Epithelial cell of esophagus (primary cell): Measurements from ENCODE around the gene ST6GALNAC2.
A peak's percentile ranks its signal among the peaks of the same experiment; 100 is the strongest.
"Not testable (repeated sequence)": the region's sequence is repeated elsewhere in the genome, so short reads cannot be mapped to it uniquely, and the experiment has no call there.

Experiments used
- DNase-seq: peaks from one replicate; pipeline ENCODE4 v3.0.0; 2010; ENCODE audit warnings: low read depth
- H3K4me3 ChIP-seq: 2 replicates; pipeline ENCODE4 v1.5.1; 2011; ENCODE audit warnings: mild to moderate bottlenecking, low read length, control low read depth
- TF ChIP-seq, protein P1 (sequence below): IDR thresholded peaks from 2 replicates; pipeline ENCODE4 v1.5.1; 2011; ENCODE audit warnings: low read depth, mild to moderate bottlenecking, low read length, control low read depth, inconsistent platforms; ENCODE audit not compliant: insufficient read depth; ENCODE audit errors: missing control alignments

ST6GALNAC2 gene

GRCh38 chr17:76529224-76530094 is 56.2 kb downstream of the ST6GALNAC2 start:
- DNase-seq: peak; percentile 79
- TF ChIP-seq, protein P1, sequence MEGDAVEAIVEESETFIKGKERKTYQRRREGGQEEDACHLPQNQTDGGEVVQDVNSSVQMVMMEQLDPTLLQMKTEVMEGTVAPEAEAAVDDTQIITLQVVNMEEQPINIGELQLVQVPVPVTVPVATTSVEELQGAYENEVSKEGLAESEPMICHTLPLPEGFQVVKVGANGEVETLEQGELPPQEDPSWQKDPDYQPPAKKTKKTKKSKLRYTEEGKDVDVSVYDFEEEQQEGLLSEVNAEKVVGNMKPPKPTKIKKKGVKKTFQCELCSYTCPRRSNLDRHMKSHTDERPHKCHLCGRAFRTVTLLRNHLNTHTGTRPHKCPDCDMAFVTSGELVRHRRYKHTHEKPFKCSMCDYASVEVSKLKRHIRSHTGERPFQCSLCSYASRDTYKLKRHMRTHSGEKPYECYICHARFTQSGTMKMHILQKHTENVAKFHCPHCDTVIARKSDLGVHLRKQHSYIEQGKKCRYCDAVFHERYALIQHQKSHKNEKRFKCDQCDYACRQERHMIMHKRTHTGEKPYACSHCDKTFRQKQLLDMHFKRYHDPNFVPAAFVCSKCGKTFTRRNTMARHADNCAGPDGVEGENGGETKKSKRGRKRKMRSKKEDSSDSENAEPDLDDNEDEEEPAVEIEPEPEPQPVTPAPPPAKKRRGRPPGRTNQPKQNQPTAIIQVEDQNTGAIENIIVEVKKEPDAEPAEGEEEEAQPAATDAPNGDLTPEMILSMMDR: no peak
- H3K4me3 ChIP-seq: no peak overlapping the region

DNA sequence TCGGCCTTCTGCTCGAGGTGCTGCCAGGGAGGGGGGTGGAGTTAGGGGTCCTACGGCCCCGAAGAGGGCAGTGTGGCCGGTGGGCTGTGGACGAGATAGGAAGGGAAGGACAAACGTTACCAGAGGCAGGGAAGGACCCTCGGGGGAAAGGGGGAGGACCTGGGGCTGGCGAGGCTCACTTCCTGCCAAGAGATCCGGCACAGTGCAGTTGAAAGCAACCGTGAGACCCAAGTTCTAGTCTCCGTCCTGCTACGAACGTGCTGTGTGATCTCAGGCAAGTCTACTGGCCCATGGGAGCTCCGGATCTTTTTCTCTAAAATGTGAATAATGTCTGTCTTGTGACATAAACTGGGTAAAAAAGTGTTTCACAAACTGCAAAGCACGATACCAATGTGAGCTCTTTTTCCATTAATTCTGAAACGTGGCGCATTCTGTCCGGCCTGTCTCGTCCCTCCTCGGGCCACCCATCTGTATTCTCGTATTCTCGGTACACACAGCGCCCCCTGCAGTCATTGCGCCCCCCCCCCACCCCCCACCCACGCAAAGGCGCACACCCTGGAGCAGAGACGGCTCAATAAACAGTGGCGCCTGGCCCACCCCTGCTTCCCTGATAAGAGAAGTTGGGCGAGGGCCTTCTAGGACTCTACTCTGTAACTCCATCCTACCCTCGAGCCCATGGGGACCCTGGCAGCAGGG is 57.0 kb downstream of the ST6GALNAC2 start:
- no peak overlapping the region for H3K4me3 ChIP-seq
- TF ChIP-seq, protein P1: no peak
- DNase-seq: no peak

DNA sequence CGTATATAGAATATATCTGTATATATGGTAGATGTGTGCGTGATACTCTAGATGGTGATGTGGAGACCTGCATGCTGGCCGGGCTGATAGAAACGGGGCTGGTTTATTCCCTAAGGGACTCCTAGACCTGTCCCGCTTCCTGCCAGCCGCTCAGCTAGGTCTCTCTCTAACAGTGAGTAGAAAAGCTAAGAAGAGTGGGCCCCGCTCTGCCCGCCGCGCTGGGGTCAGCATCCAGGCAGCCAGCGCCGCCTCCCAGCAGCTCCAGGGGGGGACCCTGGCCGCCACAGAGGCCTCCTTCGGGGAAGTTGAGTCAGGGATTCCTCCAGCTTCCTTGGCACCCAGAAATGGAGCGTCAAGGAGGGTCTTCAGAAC is 57.5 kb downstream of the ST6GALNAC2 start:
- TF ChIP-seq, protein P1: no peak
- no peak overlapping the region for H3K4me3 ChIP-seq
- no peak for DNase-seq

DNA sequence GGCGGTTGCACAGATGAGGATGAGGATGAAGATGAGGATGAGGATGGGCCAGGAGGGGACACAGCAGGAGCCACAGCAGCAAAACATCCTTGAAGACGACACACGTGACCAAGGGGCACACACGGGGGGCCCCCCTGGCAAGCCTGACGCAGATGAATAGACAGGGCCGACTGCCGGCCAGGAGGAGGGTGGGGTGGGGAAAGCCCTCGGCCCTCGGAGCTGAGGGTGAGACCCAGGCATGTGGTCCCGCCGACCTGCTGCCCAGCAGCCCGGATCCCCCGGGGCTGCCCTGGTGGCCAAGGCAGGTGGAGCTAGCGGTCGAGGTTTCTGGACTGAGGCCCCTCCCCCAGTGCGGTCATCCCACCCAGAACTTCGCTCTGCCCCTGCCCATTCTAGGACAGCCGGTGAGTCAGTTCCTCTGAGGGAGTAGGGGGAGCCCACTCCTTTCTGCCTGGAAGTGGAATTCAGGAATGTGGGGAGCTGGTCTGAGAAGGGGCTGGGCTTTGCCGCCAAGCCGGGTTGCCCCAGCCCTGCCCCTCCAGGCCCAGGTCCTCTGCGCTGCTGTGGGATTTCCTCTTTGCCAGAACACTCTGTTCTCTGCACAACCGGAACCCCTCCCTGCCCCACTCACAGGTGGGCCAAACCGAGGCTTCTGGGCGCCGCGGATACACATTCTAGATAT is 58.1 kb downstream of the ST6GALNAC2 start:
- TF ChIP-seq, protein P1: no peak

DNA sequence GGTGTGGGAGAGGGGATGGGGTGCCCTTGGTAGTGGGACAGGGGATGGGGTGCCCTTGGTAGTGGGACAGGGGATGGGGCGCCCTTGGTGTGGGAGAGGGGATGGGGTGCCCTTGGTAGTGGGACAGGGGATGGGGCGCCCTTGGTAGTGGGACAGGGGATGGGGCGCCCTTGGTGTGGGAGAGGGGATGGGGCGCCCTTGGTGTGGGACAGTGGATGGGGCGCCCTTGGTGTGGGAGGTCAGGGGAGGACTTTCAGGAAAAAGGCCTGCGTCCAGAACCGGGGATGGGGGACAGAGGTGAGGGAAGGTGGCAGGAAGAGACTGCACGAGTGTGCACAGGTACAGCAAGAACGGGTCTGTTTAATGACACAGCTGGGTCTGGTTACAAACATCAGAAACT is 58.6 kb downstream of the ST6GALNAC2 start:
- not testable (repeated sequence) for DNase-seq, H3K4me3 ChIP-seq

More for the DNA sequence above, 58.1 kb downstream of the ST6GALNAC2 start:
- H3K4me3 ChIP-seq: no peak overlapping the region
- DNase-seq: peak; percentile 63

- not testable (repeated sequence) for H3K4me3 ChIP-seq, DNase-seq
These were observed 60.2 kb downstream of the ST6GALNAC2 start for GRCh38 chr17:76525513-76525833.

- H3K4me3 ChIP-seq: no peak overlapping the region
- DNase-seq: peak; percentile 64
- TF ChIP-seq, protein P1: no peak
These were observed 60.8 kb downstream of the ST6GALNAC2 start for GRCh38 chr17:76524598-76525512.
